Glomerular endothelial cell (primary cell): Measurements from ENCODE around the gene ARHGAP28. TPM values are rescaled to one million over a fixed set of nuclear protein-coding genes. Genes with fewer than 3 reads are reported as not detected.

Experiments used
- DNase-seq: peaks from one replicate; pipeline ENCODE4 v3.0.0-alpha.2; 2011; ENCODE audit warnings: low read depth, low spot score; ENCODE audit errors: extremely low read depth
- total RNA-seq: library from RNA; depleted of rRNA; stranded (reverse); fragments of >200 nt; gene quantifications from 2 replicates; pipeline ENCODE4 v1.2.3, GENCODE V29; 2015

The ARHGAP28 gene
- total RNA-seq, 1 donor from 2014 or later, result 16.5 TPM

DNA sequence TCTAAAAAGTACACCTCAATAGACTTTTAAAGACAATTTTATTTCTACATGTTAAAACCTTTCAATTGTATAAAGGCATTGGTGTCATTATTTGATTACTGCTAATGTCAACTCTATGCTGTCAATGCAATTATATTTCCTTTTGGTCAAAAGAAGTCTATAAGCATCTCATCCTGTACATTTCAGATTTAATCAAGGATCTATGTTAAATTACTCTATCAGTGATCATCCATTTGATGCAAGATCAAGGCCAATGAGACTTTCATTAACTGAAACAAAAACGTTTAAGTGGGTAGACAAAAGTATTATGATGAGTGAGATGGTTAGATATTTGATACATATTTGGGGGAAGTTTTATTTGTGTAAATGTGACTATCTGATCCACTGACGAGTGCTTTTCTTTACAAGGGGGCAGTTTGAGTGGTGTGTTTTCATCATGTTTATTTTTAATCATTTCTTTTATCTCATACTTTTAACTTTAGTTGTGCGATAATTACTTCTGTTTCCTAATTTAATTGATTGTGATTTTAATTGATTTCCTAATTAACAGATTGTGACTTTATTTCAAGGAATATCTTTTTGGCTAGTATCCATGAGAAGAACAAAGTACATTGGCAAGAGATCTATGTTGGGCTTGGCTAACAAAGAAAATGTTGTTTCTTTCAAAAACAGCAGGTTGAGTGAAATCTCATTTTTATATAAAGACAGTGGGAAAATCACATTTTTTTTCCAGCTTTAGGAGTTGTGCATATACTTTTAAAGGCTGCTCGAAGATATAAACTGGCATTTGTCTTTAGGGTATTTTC is 1.1 kb downstream of the ARHGAP28 start:
- no peak for DNase-seq

DNA sequence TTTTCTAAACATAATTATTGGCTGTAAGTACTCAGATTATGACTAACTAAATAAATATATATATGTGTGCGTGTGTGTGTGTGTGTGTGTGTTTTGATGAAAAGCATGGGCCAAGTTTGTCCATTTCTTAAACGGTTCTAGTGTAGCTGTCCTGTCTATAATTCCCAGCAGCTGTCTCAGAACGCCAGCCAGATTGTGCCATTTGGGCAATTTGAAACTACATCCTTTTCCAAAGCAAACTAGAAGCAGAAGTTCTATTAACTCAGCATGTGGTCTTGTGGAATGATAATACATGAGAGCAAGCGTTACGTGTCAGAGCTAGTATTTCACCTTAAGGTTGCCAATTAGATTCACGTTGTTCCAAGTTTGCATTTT is 1.7 kb downstream of the ARHGAP28 start:
- no peak for DNase-seq

DNA sequence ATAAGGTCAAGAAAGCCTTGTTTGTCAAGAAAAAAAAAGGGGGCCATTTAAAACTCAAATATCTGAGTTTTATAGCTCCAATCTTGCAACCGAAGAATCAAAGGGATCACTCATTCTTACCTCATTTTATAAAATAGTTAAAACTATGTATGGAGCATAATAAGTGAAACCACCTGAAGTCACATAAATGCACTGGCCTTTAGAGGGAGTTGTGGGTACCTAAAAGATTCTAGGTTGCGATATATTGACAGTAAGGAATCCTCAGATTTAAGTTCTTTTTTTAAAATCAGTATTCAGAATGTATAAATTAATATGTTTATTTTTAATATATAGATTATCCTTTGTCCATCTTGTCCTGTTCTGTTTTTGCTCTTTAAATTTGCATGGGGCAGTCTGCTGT is 3.4 kb downstream of the ARHGAP28 start:
- DNase-seq, result no peak

DNA sequence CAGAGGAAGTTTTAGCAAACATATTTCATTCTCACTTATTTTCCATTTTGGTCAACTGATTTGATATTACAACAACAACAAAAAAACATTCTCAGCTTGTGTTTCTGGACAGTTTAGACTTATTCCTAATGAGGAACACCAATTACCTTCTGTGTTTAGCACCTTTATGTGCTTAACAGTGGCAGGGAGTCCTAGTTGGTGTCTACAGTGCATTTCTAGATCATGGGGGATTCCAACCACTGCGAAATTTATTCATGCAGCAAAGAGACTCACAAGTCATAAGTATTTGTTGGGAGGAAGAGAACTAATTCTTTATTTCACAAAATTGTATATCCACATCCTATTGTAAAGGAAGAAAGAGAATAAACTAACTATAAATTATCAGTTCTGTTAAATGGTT is 4.2 kb downstream of the ARHGAP28 start:
- DNase-seq, result no peak

DNA sequence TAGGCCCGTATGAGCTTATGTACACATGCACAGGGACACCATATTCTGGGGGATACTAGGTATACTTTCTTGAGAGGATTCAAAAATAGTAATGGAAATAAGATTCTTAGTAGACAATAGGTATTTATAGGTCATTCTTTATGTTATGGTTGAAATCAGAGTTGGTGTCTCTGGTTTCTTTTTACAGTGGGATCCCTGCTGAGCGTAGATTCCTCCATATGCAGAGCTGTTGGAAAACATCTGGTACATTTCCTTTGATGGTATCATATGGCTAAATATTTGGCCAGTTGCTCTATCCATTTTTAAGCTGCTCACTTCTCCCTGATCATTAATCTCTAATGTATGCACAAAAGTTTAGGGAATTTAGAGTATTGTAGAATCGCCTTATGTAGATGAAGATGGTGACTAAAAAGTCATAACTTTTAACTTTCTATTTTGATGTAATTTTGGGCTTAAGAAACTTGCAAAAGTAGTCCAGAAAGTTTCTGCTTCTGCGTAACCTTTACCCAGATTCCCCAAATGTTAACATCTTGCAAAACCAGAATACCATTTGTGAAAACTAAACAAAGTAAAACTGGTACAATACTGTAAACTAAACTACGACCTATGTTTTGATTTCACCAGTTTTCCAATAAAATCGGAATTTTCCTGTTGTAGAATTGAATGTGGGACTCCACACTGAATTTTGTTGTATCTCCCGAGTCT is 5.4 kb downstream of the ARHGAP28 start:
- no peak for DNase-seq

DNA sequence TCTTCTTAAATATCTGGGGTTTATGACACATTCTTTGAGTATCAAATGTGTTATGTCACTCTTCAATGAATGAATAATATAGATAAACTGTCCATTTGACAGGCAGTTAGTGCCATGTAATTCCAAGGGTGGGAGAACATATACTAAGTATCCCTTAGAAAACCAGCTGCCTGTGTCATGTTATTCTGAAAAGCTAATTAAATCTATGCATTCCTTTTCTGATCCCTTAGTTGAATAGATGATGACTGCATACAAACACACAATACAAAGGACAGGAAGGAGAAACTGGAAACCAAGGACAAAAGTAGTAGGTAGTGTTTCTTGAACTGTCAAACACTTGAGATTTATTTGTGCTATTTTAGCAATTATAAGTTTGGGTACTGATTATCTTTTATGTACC is 8.3 kb downstream of the ARHGAP28 start:
- no peak for DNase-seq

DNA sequence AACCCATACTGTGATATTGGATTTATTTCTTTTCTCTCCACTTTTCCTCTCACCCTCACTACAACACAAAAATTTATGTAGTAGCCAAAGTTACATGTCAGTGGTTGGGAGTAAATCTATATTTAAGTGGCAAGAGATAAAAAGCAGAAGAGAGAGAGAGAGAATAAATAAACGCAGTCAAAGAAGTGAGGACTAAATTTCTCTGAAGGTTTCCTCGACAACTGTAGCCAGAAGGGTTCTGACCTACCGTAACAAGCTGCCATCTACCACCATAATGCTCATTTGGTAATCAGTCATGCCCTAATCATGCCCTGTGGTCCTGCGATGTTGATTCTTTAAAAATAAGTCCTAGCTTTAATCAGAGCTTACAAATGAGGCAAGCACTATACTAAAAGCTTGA is 9.1 kb downstream of the ARHGAP28 start:
- no peak for DNase-seq

DNA sequence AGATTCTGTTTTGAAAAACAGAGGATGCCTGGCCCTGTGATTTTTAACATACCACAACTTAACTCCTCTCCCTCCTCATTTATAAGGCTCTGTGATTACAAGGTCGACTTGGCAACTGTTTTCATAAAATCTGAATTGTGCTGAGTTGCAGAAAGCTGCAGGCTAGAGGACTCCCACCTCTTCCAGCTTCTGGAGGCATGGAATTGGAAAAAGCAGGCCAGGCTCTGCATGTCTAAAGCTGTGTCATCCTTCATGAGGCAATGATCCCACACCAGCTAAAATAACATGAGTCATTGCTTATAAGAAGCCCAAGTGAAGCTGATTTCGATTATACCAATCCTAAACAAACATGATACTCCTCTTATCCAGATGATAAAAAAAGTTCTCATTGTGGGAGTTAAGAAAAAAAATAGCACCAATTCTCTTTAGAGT is 11.7 kb downstream of the ARHGAP28 start:
- DNase-seq, result no peak

DNA sequence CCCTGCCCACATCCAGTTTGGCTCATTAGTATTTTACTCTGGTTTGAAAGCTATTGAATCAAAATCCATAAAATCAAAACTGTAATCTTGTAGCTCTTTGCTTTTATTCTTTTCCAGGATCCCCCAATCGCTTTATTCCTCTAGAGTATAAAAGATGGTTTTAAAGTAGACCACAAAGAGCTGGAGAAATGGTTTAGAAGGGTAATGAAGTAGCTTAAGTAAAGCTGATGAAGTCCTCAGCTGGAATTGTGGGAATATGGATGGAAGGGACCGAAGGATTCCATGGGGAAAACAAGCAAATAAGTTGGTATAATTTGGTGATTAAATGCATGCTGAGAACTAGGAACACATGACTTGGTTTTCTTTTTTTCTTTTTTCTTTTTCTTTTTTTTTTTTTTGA is 12.3 kb downstream of the ARHGAP28 start:
- DNase-seq, result no peak

DNA sequence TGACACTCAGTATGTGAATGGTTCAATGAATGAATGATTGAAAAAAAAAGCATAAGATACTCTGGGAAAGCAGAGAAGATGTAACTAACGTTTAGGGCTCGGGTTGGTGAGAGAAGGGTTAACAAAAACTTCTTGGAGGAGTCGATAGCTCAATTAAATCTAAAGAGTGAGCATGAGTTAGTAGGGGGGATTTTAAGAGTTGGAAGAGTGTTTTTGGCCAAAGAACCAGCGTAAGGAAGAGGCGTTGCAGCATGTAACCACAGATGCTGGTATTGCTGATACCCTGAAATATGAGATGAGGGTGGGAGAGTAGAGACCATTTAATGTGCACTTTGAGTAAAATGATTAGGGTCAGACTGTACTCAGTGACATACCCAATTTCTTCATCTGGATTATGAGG is 14.5 kb downstream of the ARHGAP28 start:
- DNase-seq, result no peak

DNA sequence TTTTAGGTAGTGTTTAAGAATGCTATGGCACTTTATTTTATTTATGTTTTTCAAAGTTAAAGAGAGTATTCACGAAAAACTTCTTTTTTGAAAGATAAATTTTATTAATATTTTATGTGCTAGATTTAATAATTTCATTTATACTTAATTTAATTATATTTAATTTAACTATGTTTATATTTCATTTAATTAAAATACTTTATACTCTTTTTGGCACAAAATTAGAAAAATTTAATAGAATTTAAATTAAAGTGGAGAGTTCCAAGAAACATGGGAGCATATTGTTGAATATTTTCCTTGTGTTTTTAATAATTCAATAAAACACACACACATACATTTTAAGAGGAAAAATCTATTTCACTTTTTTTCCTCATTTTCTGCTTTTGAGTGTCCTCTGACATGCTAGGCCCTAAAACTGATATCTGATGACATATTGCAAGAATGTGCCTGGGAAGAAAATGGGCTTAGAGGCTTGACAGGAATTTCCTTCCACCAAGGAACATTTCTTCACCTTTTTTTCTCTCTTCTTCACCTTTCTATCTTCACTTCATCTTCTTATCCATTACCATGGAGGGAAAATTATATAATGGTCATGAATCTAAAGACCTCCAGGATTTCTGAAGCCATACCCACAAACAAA is 15.4 kb downstream of the ARHGAP28 start:
- DNase-seq, result no peak

DNA sequence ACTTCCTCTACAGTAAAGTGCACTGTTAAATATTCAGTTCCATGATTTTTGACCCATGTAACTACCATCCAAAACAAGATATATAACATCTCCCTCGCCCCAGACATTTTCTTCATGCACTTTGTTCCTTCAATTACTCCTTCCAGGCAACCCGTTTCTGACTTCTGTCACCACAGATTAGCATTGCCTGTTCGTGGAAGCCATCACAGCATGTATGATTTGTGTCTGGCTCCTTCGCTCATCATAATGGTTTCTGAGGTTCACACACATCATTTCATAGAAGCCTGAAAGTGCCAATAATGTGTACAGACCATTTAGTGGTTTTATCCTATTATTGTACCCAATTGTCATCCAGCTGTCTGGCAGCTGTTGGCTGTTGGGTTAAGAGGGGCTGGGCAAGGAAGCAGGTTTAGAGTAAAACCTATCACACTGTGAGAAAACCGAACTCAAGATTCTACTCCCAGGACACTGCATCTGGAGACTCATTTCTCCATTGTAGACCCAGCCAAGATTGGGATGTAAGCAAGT is 16.1 kb downstream of the ARHGAP28 start:
- no peak for DNase-seq

DNA sequence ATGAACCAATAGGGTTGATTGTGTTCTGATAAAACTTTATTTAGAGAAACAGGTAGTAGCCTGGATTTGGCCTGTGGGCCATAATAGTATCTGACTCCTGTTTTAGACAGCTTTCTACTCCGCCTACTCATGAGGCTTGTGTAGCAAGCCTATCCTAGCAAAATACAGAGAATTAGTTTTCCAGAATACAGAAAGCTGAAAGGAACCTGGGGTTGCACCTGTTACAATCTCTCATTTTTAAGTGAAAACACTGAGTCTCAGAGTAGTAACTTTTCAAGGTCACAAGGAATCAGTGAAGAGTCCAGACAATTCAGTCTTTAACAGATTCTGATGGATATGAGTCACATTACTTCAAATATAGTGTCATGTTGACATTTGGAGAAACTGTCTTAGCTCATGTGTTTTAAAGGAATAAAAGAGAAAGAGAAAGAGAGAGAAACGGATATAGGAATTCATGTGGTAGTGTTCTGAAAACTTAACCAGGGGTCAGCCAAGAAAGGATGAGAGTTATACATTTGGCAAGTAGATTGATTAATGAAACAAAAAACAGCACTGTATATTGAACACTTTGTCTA is 17.0 kb downstream of the ARHGAP28 start:
- no peak for DNase-seq

DNA sequence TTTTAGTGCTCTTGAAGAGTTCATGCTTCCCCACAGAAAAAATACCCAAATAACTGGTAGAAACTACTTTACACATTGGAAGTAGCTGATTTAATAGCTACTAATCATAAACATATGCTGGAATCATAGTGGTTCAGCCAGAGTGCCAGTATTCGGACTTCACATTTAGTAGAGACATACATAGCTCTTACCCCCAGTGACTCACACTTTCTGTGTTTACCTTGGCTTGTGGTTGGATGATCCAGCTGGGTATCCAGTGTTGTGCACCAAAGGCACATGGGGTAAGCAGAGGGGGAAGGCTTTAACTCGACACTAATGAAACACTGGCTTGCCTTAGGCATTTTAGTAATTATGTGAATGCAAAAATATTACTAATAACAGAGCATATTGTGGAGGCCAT is 18.1 kb downstream of the ARHGAP28 start:
- DNase-seq, result no peak

DNA sequence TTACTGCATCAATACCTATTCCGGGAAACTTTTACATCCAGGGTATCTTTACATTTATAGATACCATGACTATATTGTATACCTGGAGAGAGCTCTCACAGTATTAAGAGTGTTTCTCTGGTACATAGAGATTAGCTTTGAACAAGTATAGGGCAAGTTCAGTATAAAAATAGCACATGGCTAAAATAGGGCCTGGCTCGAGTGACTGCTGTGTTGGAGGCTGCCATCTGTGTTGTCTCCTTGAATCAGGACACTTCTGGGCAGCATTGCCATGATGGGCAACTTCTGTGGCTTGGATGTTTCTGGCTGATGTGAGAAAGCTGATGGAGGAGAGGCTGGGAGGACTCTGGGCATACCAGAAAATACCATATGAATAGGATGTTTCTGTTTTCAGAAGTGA is 18.7 kb downstream of the ARHGAP28 start:
- DNase-seq, result no peak

DNA sequence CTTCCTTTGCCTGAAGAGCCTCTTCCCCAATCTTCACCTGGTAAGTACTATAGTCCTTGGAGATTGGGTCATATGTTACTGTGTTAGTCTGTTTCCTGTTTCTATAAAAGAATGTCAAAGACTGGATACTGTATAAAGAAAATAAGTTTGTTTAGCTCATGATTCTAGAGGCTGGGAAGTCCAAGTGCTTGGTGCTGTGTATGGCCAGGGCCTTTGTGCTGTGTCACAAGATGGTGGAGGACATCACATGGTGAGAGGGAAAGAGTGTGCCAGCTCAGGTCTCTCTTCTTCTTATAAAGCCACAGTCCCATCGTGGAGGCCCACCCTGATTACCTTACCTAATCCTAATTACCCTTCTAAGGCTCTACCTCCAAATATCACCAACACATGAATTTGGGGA is 20.9 kb downstream of the ARHGAP28 start:
- no peak for DNase-seq

DNA sequence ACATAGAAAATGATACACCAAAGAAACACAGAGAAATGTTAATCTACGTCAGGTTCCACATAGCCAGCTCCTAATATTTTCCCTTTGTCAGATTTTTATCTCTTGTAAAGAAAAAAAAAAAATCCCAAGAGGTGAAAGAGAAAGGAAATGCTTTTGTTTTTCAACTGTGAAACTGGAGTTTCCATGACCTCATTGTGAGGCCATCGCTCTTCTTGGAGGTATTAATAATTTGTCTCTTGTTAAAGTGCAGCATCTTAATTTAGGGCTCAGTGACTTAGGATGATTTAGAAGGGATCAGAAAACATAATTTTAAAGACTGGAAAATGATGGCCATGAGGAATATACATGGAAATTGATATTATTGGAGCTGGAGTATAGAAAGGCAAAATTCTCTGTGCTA is 21.7 kb downstream of the ARHGAP28 start:
- no peak for DNase-seq

DNA sequence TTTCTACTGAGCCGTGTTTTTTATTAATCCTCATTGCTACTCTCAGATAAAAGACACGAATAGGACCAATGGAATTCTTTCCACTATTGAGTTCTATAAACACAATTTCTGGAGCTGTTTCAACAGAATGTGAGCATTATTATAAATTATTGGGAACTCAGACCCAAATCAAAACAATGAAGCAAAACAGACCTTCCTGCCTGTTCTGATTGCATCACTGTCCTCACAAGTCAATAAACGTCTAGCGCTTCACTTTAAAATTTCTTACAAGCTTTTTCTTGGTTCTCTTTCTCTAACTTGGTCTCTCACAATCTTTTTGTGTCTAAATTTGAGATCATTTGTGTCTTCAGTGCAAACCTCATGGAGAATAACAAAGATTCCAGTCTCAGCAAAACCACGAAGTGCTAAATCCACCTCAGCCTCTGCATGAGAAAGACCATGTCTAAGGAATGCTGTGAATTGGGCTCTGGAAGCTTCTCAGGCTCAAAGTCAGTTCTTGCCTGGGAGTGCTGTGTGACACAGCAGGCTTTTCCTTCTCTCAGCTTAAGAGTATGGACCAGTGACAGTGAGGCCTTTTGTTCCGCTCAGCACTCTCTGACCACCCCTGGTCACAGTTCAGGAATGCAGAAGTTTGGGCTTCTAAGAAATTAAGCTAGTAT is 22.8 kb downstream of the ARHGAP28 start:
- no peak for DNase-seq

DNA sequence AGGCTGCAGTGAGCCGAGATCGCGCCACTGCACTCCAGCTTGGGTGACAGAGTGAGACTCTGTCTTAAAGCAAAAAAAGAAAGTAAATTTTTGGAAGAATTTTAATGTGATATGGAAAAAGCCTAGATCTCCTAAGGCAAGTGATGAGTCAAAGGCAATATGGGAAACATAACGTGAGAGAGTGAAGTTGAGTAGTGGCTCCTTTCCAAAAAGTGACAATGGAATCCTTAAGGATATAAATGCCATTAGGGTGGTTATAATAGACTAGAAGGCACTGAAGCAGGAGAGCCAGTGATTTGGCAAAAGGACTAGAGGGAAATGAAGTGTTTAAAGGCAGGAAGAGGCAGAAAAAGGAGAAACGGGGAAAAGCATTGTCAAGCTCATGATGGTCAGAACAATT is 25.6 kb downstream of the ARHGAP28 start:
- no peak for DNase-seq

DNA sequence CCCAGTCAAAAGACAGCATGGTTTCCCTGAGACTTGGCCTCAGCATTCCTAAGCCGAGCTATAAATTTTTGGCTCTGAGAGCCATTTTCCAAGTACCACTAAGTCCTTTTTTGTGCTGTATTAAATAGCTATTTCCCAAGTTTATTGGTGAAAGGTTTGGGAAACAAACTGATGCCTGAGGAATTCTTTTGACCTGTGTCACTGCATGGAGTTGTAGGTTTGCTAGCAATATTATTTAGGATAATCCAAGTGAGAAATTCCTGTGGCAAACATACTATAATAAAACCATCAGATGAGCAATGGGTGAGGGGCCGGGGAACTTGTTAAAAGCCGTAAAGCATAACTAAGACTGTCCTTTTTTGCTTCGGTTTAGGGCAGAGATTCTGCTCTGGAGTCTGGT is 28.4 kb downstream of the ARHGAP28 start:
- no peak for DNase-seq

DNA sequence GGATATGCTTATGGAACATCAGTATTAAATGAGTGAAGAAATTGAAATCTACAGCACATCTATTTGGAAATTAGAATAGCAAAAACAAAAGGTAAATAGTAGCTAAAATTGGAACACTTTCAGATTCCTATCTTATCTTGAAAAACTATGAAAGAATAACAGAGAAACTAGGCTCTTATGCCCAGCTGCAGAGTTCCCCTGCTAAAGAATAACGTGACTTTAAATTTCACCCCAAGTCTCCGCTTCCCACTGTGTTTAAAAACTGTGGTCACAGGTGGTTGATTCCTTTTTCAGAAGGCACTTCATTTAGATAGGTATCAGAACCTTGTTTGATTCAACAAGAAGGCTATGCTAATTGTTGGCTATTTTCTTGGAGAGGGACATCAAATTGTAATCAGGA is 30.1 kb downstream of the ARHGAP28 start:
- DNase-seq, result no peak
